Ovary (tissue), 9 donors: Measurements from ENCODE around the gene OGT. TPM values are rescaled to one million over a fixed set of nuclear protein-coding genes. Genes with fewer than 3 reads are reported as not detected.
"Not testable (repeated sequence)": the region's sequence is repeated elsewhere in the genome, so short reads cannot be mapped to it uniquely, and the experiment has no call there.

Source experiments
- DNase-seq, 5 donors: peaks; one replicate each; pipeline ENCODE4 v3.0.0-alpha.2; 2019 to 2020
- H3K27ac ChIP-seq, 2 donors: fragments of 200-600 bp; one replicate each; pipeline versions ENCODE4 v1.5.1 to v1.8.0; 2019 to 2022
- H3K27me3 ChIP-seq: fragments of 200-600 bp; one replicate; pipeline ENCODE4 v1.8.0; 2022
- H3K36me3 ChIP-seq: fragments of 200-600 bp; sonication (generic); one replicate; pipeline ENCODE4 v1.5.1; 2019
- H3K4me1 ChIP-seq: one replicate; pipeline ENCODE4 v1.8.1; 2013; ENCODE audit warnings: mild to moderate bottlenecking, moderate library complexity; ENCODE audit not compliant: insufficient read depth
- H3K4me3 ChIP-seq: fragments of 200-600 bp; sonication (generic); one replicate; pipeline ENCODE4 v1.5.1; 2017
- H3K9me3 ChIP-seq, 2 donors: fragments of 200-600 bp in 1 of 2; sonication (generic) in 1 of 2; one replicate each; pipeline versions ENCODE4 v1.5.1 to v1.8.1; 2013 to 2019; ENCODE audit warnings: mild to moderate bottlenecking in 1 of 2, moderate library complexity in 1 of 2
- CTCF ChIP-seq, 3 donors: fragments of 450-650 bp in 2 of 3; fragments of 200-600 bp in 1 of 3; IDR thresholded peaks; one replicate each; pipeline versions ENCODE4 v1.5.1 to v1.8.0; 2016 to 2022; ENCODE audit warnings: antibody characterized with exemption in 3 of 3, mild to moderate bottlenecking in 1 of 3
- EP300 ChIP-seq: sonication (generic); formaldehyde crosslinking; IDR thresholded peaks from one replicate; pipeline ENCODE4 v1.6.1; 2017; ENCODE audit warnings: antibody characterized with exemption
- POLR2A ChIP-seq: fragments of 450-650 bp; IDR thresholded peaks from one replicate; pipeline ENCODE4 v1.6.1; 2017; ENCODE audit warnings: antibody characterized with exemption, mild to moderate bottlenecking, moderate library complexity
- WGBS, 3 donors: extraction: QIAGEN DNeasy Blood & Tissue Kit in 1 of 3; methylation state at CpG; one replicate each; pipeline versions ENCODE4 v1.1.5 to v1.1.7; 2013 to 2017; 5-methylcytosine and 5-hydroxymethylcytosine counted together
- intact Hi-C, 4 donors: fragments of 100-400 bp; cut with DNase I; formaldehyde crosslinking; loops; one replicate each; pipeline versions ENCODE4 v1.11.0 to v1.15.1; 2022 to 2023
- polyA plus RNA-seq, 2 donors: library from polyadenylated mRNA; stranded (reverse); fragments of 200-250 nt in 1 of 2; fragments of 350-450 nt in 1 of 2; fragmentation: Illumina TruSeq in 1 of 2; extraction: RNeasy Lipid Tissue Mini Kit (QIAGEN cat#74804) in 1 of 2; gene quantifications; one replicate each; pipeline ENCODE4 v1.2.3, GENCODE V29; 2013 to 2014
- total RNA-seq, 7 donors: library from RNA; depleted of rRNA in 2 of 7; stranded (reverse); fragments of >200 nt in 2 of 7; fragmentation: NEBNext Ultra II Directional in 3 of 7; extraction: Animal tissue kit (Norgen Biotek cat#: 25700) in 3 of 7; gene quantifications; one replicate each; pipeline versions ENCODE4 v1.1.0 to v1.2.4, GENCODE V29; 2016 to 2023
- donor health status: DM: no; HTN: no; CAD: no; lungs with moderate emphysema.
- donor health status: DM: no; HTN: no; CAD: no.
- donor health status: Bipolar disorder and iron deficiency.
- donor health status: DM: yes; HTN: yes; CAD: no.
- donor health status: DM: no; HTN: no; CAD: no.
- donor health status: DM: yes; HTN: yes; CAD: no.

OGT gene
- total and polyA plus RNA-seq, 9 donors: 44.5 to 201 (median 109) TPM

GRCh38 chrX:71563921-71564320 is 31.0 kb downstream of the OGT start:
- Histone ChIP-seq H3K4me3 (no peak overlapping the region), H3K27me3 (no peaks in the 10 kb centered on the region), H3K4me1 (no peaks in the 10 kb centered on the region), H3K9me3 (no peaks in the 10 kb centered on the region), H3K27ac (no peak overlapping the region), H3K36me3 (no peaks in the 10 kb centered on the region)
- no peak for TF ChIP-seq POLR2A
- TF ChIP-seq CTCF (IDR thresholded peaks at IDR 0.05): no peak
- no peak for TF ChIP-seq EP300
- no peak for DNase-seq
- WGBS, 3 donors: 42 to 61% (median 54%) methylated on average over 1 of the region's 1 CpG
- intact Hi-C loops: no loop called here

- Histone ChIP-seq H3K36me3 (no peaks in the 10 kb centered on the region), H3K4me3 (no peak overlapping the region), H3K27ac (no peak overlapping the region), H3K27me3 (no peaks in the 10 kb centered on the region), H3K9me3 (no peaks in the 10 kb centered on the region), H3K4me1 (no peaks in the 10 kb centered on the region)
- WGBS, 3 donors: 60 to 68% (median 64%) methylated on average over 9 of the region's 9 CpGs
- intact Hi-C loops: no loop called here
- no peak for DNase-seq
- TF ChIP-seq EP300 (no peak), POLR2A (no peak), CTCF (IDR thresholded peaks at IDR 0.05) (no peak)
Measured at GRCh38 chrX:71565474-71566041, 32.7 kb downstream of the OGT start.

- not testable (repeated sequence) for H3K4me1 ChIP-seq, DNase-seq, H3K27ac ChIP-seq, H3K9me3 ChIP-seq, H3K4me3 ChIP-seq, H3K27me3 ChIP-seq, H3K36me3 ChIP-seq
- intact Hi-C loops: loop anchor here in 1 of 4 donors (10.0 kb wide), 1 partner anchor 177 kb away; no protein-coding TSS in a partner anchor
- 89 to 92% (median 90%) methylated on average over 8 of the region's 8 CpGs for WGBS, 3 donors
Measured at GRCh38 chrX:71571390-71571789, 38.5 kb downstream of the OGT start.

- TF ChIP-seq EP300: no peak
- TF ChIP-seq POLR2A: no peak
- TF ChIP-seq CTCF (IDR thresholded peaks at IDR 0.05): no peak
- Histone ChIP-seq H3K27ac (no peak overlapping the region), H3K9me3 (no peaks in the 10 kb centered on the region), H3K27me3 (no peaks in the 10 kb centered on the region), H3K4me3 (no peak overlapping the region), H3K4me1 (no peaks in the 10 kb centered on the region), H3K36me3 (no peaks in the 10 kb centered on the region)
- intact Hi-C loops: loop anchor here in 1 of 4 donors (10.0 kb wide), 1 partner anchor 179 kb away; no protein-coding TSS in a partner anchor
- WGBS, 3 donors: 56 to 58% (median 57%) methylated on average over 2 of the region's 2 CpGs
- no peak for DNase-seq
Measured at GRCh38 chrX:71573590-71573989, 40.7 kb downstream of the OGT start.

- Histone ChIP-seq H3K27ac (no peak overlapping the region), H3K27me3 (no peaks in the 10 kb centered on the region), H3K9me3 (no peaks in the 10 kb centered on the region), H3K36me3 (no peaks in the 10 kb centered on the region), H3K4me1 (no peaks in the 10 kb centered on the region), H3K4me3 (no peak overlapping the region)
- 80 to 84% (median 83%) methylated on average over 24 of the region's 24 CpGs for WGBS, 3 donors
- DNase-seq: no peak
- TF ChIP-seq POLR2A: no peak
- intact Hi-C loops: loop anchor here in 1 of 4 donors (10.0 kb wide), 1 partner anchor 183 kb away; no protein-coding TSS in a partner anchor
Measured at GRCh38 chrX:71577682-71578081, 44.8 kb downstream of the OGT start.
